ENCODE measurements around the gene SEPTIN8.

The SEPTIN8 gene

DNA sequence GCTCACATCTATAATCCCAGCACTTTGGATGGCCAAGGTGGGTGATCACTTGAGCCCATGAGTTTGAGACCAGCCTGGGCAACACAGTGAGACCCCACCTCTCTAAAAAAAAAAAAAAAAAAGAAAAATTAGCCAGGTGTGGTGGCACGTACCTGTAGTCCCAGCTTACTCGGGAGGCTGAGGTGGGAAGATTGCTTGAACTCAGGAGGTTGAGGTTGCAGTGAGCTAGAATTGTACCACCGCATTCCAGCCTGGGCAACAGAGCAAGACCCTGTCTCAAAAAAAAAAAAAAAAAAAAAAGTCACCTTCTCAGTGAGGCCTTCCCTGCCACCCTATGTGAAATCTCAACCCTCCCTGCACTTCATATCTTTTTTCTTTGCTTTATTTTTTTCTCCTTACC, 14.0 kb upstream of the SEPTIN8 start:
- no peak for TF ChIP-seq EZH2phosphoT487 (conservative IDR thresholded peaks at IDR 0.05; ENCODE audit: low read length)
- TF ChIP-seq, protein P1, sequence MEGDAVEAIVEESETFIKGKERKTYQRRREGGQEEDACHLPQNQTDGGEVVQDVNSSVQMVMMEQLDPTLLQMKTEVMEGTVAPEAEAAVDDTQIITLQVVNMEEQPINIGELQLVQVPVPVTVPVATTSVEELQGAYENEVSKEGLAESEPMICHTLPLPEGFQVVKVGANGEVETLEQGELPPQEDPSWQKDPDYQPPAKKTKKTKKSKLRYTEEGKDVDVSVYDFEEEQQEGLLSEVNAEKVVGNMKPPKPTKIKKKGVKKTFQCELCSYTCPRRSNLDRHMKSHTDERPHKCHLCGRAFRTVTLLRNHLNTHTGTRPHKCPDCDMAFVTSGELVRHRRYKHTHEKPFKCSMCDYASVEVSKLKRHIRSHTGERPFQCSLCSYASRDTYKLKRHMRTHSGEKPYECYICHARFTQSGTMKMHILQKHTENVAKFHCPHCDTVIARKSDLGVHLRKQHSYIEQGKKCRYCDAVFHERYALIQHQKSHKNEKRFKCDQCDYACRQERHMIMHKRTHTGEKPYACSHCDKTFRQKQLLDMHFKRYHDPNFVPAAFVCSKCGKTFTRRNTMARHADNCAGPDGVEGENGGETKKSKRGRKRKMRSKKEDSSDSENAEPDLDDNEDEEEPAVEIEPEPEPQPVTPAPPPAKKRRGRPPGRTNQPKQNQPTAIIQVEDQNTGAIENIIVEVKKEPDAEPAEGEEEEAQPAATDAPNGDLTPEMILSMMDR (IDR thresholded peaks at IDR 0.05; ENCODE audit: insufficient read depth, low read length, poor library complexity, severe bottlenecking) = no peak
- no peaks in the 10 kb centered on the region for H3F3A ChIP-seq (ENCODE audit: insufficient read depth)
- H3K4me2 ChIP-seq (ENCODE audit: low read depth, low read length, poor library complexity, severe bottlenecking) = no peak overlapping the region
- H2AFZ ChIP-seq (ENCODE audit: low read depth, low read length, severe bottlenecking) = no peak overlapping the region
- H3K9me3 ChIP-seq (ENCODE audit: insufficient read depth, low read length) = no peaks in the 10 kb centered on the region
- no peaks in the 10 kb centered on the region for H3K79me2 ChIP-seq (ENCODE audit: insufficient read depth, low read length)
- no peaks in the 10 kb centered on the region for H3K36me3 ChIP-seq (ENCODE audit: low read length)
- H3K27me3 ChIP-seq (ENCODE audit: low read length) = 0 out of 2 replicates have a peak, but pooled peaks cover 2% of the 10 kb centered on the region
- no peak overlapping the region for H3K4me3 ChIP-seq (ENCODE audit: insufficient read depth, low read length, poor library complexity, severe bottlenecking)
- H3K27ac ChIP-seq (ENCODE audit: low read depth, low read length) = no peak overlapping the region
- H3K9me2 ChIP-seq (replicated peaks; ENCODE audit: insufficient read depth, low read length) = no peaks in the 10 kb centered on the region
- H4K20me1 ChIP-seq (ENCODE audit: low read depth, low read length) = no peaks in the 10 kb centered on the region
- H3K9ac ChIP-seq (ENCODE audit: low read length) = no peak overlapping the region

DNA sequence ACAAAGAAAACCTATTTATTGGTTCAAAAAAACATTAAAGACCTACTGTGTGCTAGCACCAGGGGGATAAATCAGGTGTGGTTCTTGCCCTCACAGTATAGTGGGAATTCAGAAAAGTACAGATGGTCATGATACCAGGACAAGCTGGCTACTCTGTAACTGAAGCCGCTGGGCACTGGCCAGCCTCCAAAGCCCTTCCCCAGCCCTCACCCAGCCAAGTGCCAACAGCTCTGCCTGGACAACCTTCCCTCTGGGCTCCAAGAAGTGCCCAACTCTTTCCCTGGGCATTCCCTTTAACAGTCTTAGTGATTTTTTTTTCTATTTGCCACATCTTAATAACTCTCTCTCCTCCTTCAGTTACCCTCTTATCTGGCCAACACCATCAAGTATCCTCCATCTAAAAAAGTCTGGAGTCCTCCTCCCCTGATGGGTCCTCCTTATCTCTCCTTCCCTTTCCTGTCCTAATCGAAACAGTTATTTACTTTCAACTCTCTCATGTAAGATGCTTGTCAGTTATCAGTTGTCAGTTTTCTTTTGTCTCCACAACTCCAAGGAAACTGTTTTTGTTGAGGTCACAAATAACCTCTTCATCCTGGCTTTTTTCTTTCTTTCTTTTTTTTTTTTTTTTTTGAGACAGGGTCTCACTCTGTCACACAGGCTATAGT, 13.3 kb upstream of the SEPTIN8 start:
- no peak overlapping the region for H3K4me3 ChIP-seq (ENCODE audit: insufficient read depth, low read length, poor library complexity, severe bottlenecking)
- H3K9me2 ChIP-seq (replicated peaks; ENCODE audit: insufficient read depth, low read length) = no peaks in the 10 kb centered on the region
- H3K79me2 ChIP-seq (ENCODE audit: insufficient read depth, low read length) = no peaks in the 10 kb centered on the region
- no peaks in the 10 kb centered on the region for H3K9me3 ChIP-seq (ENCODE audit: insufficient read depth, low read length)
- H3K4me2 ChIP-seq (ENCODE audit: low read depth, low read length, poor library complexity, severe bottlenecking) = no peak overlapping the region
- H3K9ac ChIP-seq (ENCODE audit: low read length) = no peak overlapping the region
- TF ChIP-seq, protein P1 (IDR thresholded peaks at IDR 0.05; ENCODE audit: insufficient read depth, low read length, poor library complexity, severe bottlenecking) = no peak
- TF ChIP-seq EZH2phosphoT487 (conservative IDR thresholded peaks at IDR 0.05; ENCODE audit: low read length) = no peak
- H2AFZ ChIP-seq (ENCODE audit: low read depth, low read length, severe bottlenecking) = no peak overlapping the region
- 0 out of 2 replicates have a peak, but pooled peaks cover 2% of the 10 kb centered on the region for H3K27me3 ChIP-seq (ENCODE audit: low read length)
- no peaks in the 10 kb centered on the region for H3K36me3 ChIP-seq (ENCODE audit: low read length)
- H3K27ac ChIP-seq (ENCODE audit: low read depth, low read length) = no peak overlapping the region
- H4K20me1 ChIP-seq (ENCODE audit: low read depth, low read length) = no peaks in the 10 kb centered on the region
- no peaks in the 10 kb centered on the region for H3F3A ChIP-seq (ENCODE audit: insufficient read depth)

DNA sequence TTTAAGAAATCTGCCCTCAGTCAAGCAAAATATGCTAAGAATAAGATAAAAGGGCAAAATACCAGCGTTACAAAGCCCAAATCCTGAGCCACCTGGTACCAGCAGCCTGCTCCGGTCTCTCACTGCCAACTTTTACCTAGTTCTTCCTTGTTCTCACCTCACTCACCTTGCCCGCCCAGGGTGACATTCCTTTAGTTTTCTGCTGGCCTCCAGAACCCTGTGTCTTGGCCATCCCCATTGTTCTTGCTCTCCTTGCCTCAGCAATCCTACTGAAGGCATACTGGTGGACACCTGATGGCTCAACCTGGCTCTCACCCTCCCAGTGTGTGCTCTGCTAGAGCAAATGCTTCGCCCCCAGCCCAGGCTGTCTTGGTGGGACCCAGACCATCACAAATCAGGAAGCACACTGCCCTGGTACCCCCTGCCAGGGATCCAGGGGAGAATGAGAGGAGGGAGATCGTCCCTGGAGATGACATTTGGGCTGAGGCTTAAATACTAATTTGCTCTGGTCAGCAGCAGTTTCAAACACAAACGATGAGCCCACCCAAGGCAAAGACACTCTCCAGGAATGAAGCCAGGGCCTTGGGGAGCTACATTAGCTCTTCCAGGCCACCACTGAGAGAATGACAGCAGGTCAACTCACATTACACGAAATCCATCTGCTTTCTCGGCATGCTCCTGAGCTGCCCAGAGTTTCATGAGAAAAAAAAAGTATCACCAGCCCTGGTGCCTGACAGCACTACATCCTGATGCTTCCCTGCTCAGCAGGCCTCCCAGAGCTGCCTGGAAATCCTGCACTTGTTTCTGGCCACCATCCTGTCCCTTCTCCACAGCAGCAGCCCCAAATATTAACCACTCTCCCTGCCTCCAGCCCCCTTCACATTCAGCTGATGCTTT, 12.2 kb upstream of the SEPTIN8 start:
- Histone ChIP-seq H3K9me2 (replicated peaks; ENCODE audit: insufficient read depth, low read length) (no peaks in the 10 kb centered on the region), H3K79me2 (ENCODE audit: insufficient read depth, low read length) (no peaks in the 10 kb centered on the region), H3K4me2 (ENCODE audit: low read depth, low read length, poor library complexity, severe bottlenecking) (no peak overlapping the region), H3F3A (ENCODE audit: insufficient read depth) (no peaks in the 10 kb centered on the region), H3K4me3 (ENCODE audit: insufficient read depth, low read length, poor library complexity, severe bottlenecking) (no peak overlapping the region), H4K20me1 (ENCODE audit: low read depth, low read length) (no peaks in the 10 kb centered on the region), H3K27me3 (ENCODE audit: low read length) (no peaks in the 10 kb centered on the region), H3K9me3 (ENCODE audit: insufficient read depth, low read length) (no peaks in the 10 kb centered on the region), H3K27ac (ENCODE audit: low read depth, low read length) (no peak overlapping the region), H2AFZ (ENCODE audit: low read depth, low read length, severe bottlenecking) (no peak overlapping the region), H3K9ac (ENCODE audit: low read length) (no peak overlapping the region), H3K36me3 (ENCODE audit: low read length) (no peaks in the 10 kb centered on the region)
- TF ChIP-seq, protein P1 (IDR thresholded peaks at IDR 0.05; ENCODE audit: insufficient read depth, low read length, poor library complexity, severe bottlenecking) = no peak
- no peak for TF ChIP-seq EZH2phosphoT487 (conservative IDR thresholded peaks at IDR 0.05; ENCODE audit: low read length)
